IMR-90 (cell line): ENCODE measurements around the gene CDH1. TPM values are rescaled to one million over a fixed set of nuclear protein-coding genes. Genes with fewer than 3 reads are reported as not detected.

Experiments
- ATAC-seq: fragments of 200-7000 bp; cut with Tn5 transposase; 2 replicates; pipeline ENCODE4 v1.9.1; 2020; ENCODE audit warnings: low read depth, mild to moderate bottlenecking, moderate library complexity
- BruUV-seq: library from RNA; stranded (reverse); fragments of 400-500 nt; replicated peaks from 2 replicates; lab custom pipeline; 2021; lab: Mats Ljungman, UMichigan
- CTCF ChIA-PET: fragments of 300-600 bp; formaldehyde crosslinking; extraction: SDS; loops from one replicate; lab custom pipeline; 2021; ENCODE audit warnings: antibody characterized with exemption; lab: Yijun Ruan, JAX
- POLR2A ChIA-PET: fragments of 300-600 bp; sonication (Branson Sonifier 250); formaldehyde crosslinking; loops from one replicate; lab custom pipeline; 2022; ENCODE audit warnings: antibody characterized with exemption; ENCODE audit not compliant: unreplicated experiment; lab: Charles Lee
- DNase-seq: peaks from one replicate; pipeline ENCODE4 v3.0.0; 2013
- H2AFZ ChIP-seq: replicated peaks from 2 replicates; pipeline ENCODE3; 2013; ENCODE audit warnings: low read length, mild to moderate bottlenecking; ENCODE audit not compliant: poor library complexity
- H2AK5ac ChIP-seq: 2 replicates; pipeline ENCODE4 v1.6.1; 2013; ENCODE audit warnings: low read depth, low read length, inconsistent platforms
- H2AK9ac ChIP-seq: replicated peaks from 2 replicates; pipeline ENCODE3; 2013; ENCODE audit warnings: mild to moderate bottlenecking, low read depth, low read length, moderate library complexity; ENCODE audit not compliant: poor library complexity
- H2BK120ac ChIP-seq: 2 replicates; pipeline ENCODE4 v1.6.1; 2013; ENCODE audit warnings: low read depth, low read length, inconsistent platforms
- H2BK15ac ChIP-seq: 3 replicates; pipeline ENCODE4 v1.6.1; 2013; ENCODE audit warnings: low read depth, low read length, inconsistent platforms
- H2BK20ac ChIP-seq: 2 replicates; pipeline ENCODE4 v1.6.1; 2013; ENCODE audit warnings: low read depth, mild to moderate bottlenecking, inconsistent platforms, low read length, moderate library complexity
- H2BK5ac ChIP-seq: 2 replicates; pipeline ENCODE4 v1.6.1; 2013; ENCODE audit warnings: mild to moderate bottlenecking, low read depth, low read length, inconsistent platforms; ENCODE audit not compliant: poor library complexity, severe bottlenecking
- H3K14ac ChIP-seq: replicated peaks from 2 replicates; pipeline ENCODE4 v1.6.1; 2013; ENCODE audit warnings: low read depth, low read length, inconsistent platforms
- H3K18ac ChIP-seq: 2 replicates; pipeline ENCODE4 v1.6.1; 2013; ENCODE audit warnings: low read depth, low read length, control low read depth
- H3K23ac ChIP-seq: 2 replicates; pipeline ENCODE4 v1.6.1; 2013; ENCODE audit warnings: low read depth, low read length, inconsistent platforms
- H3K27ac ChIP-seq: 2 replicates; pipeline ENCODE4 v1.5.1; 2013; ENCODE audit warnings: mild to moderate bottlenecking, control low read depth, low read length; ENCODE audit not compliant: insufficient read depth
- H3K27me3 ChIP-seq: 2 replicates; pipeline ENCODE4 v1.6.1; 2013; ENCODE audit warnings: low read length; ENCODE audit not compliant: control insufficient read depth, insufficient read depth
- H3K36me3 ChIP-seq: 2 replicates; pipeline ENCODE4 v1.6.1; 2013; ENCODE audit warnings: low read length, mixed read lengths; ENCODE audit not compliant: control insufficient read depth, insufficient read depth
- H3K4ac ChIP-seq: 2 replicates; pipeline ENCODE4 v1.6.1; 2013; ENCODE audit warnings: low read depth, low read length, inconsistent platforms
- H3K4me1 ChIP-seq: 2 replicates; pipeline ENCODE4 v1.6.1; 2013; ENCODE audit warnings: low read length, mixed read lengths; ENCODE audit not compliant: control insufficient read depth, insufficient read depth
- H3K4me2 ChIP-seq: 2 replicates; pipeline ENCODE4 v1.6.1; 2013; ENCODE audit warnings: low read depth, mild to moderate bottlenecking, control low read depth, low read length, moderate library complexity
- H3K4me3 ChIP-seq: 2 replicates; pipeline ENCODE4 v1.5.1; 2013; ENCODE audit warnings: low read depth, mild to moderate bottlenecking, control low read depth, low read length, moderate library complexity; ENCODE audit not compliant: insufficient read depth
- H3K56ac ChIP-seq: 2 replicates; pipeline ENCODE4 v1.6.1; 2013; ENCODE audit warnings: low read length, inconsistent platforms; ENCODE audit not compliant: insufficient read depth; ENCODE audit errors: extremely low read depth
- H3K79me1 ChIP-seq, 2 experiments: 2 replicates each; pipeline ENCODE4 v1.6.1; 2013; ENCODE audit warnings: low read length in 2 of 2, inconsistent platforms in 1 of 2, low read depth in 1 of 2
- H3K9ac ChIP-seq: 2 replicates; pipeline ENCODE4 v1.6.1; 2013; ENCODE audit warnings: low read depth, low read length, control low read depth
- H3K9me1 ChIP-seq: 2 replicates; pipeline ENCODE4 v1.6.1; 2013; ENCODE audit warnings: low read length, inconsistent platforms; ENCODE audit not compliant: insufficient read depth
- H3K9me3 ChIP-seq: 2 replicates; pipeline ENCODE4 v1.6.1; 2013; ENCODE audit warnings: low read length; ENCODE audit not compliant: control insufficient read depth, insufficient read depth
- H4K20me1 ChIP-seq: 2 replicates; pipeline ENCODE4 v1.6.1; 2013; ENCODE audit warnings: low read length, inconsistent platforms; ENCODE audit not compliant: insufficient read depth
- H4K5ac ChIP-seq: 2 replicates; pipeline ENCODE4 v1.6.1; 2013; ENCODE audit warnings: mild to moderate bottlenecking, low read depth, low read length, control low read depth
- H4K8ac ChIP-seq, 2 experiments: 2 replicates each; pipeline ENCODE4 v1.6.1; 2013; ENCODE audit warnings: low read depth in 2 of 2, low read length in 2 of 2, control low read depth in 1 of 2, inconsistent platforms in 1 of 2
- H4K91ac ChIP-seq: 2 replicates; pipeline ENCODE4 v1.6.1; 2013; ENCODE audit warnings: low read depth, low read length, inconsistent platforms; ENCODE audit not compliant: insufficient read depth
- BHLHE40 ChIP-seq: fragments of 150-350 bp; IDR thresholded peaks from 2 replicates; pipeline ENCODE4 v1.6.1; 2016; ENCODE audit warnings: mild to moderate bottlenecking, low read depth, low read length
- CEBPB ChIP-seq: IDR thresholded peaks from 2 replicates; pipeline ENCODE4 v1.6.1; 2012; ENCODE audit warnings: low read depth, low read length, improper control_type of control experiment
- CHD1 ChIP-seq: IDR thresholded peaks from 2 replicates; pipeline ENCODE4 v1.6.1; 2012; ENCODE audit warnings: low read depth, low read length, improper control_type of control experiment
- FOS ChIP-seq: fragments of 150-350 bp; IDR thresholded peaks from 2 replicates; pipeline ENCODE4 v1.6.1; 2016; ENCODE audit warnings: low read depth, low read length
- MAFK ChIP-seq: IDR thresholded peaks from 2 replicates; pipeline ENCODE4 v1.6.1; 2012; ENCODE audit warnings: low read depth, low read length, improper control_type of control experiment
- MAZ ChIP-seq: IDR thresholded peaks from 2 replicates; pipeline ENCODE4 v1.6.1; 2012; ENCODE audit warnings: low read depth, mild to moderate bottlenecking, low read length, improper control_type of control experiment, moderate library complexity, borderline replicate concordance
- MXI1 ChIP-seq: IDR thresholded peaks from 2 replicates; pipeline ENCODE4 v1.6.1; 2012; ENCODE audit warnings: low read depth, mild to moderate bottlenecking, low read length, moderate library complexity, borderline replicate concordance
- NFE2L2 ChIP-seq: fragments of 150-350 bp; IDR thresholded peaks from 2 replicates; pipeline ENCODE4 v1.6.1; 2016; ENCODE audit warnings: low read depth, mild to moderate bottlenecking, low read length
- POLR2A ChIP-seq: IDR thresholded peaks from 2 replicates; pipeline ENCODE4 v1.6.1; 2012; ENCODE audit warnings: mild to moderate bottlenecking, low read depth, low read length
- RAD21 ChIP-seq: IDR thresholded peaks from 2 replicates; pipeline ENCODE4 v1.6.1; 2012; ENCODE audit warnings: low read length, improper control_type of control experiment
- RCOR1 ChIP-seq: IDR thresholded peaks from 2 replicates; pipeline ENCODE4 v1.6.1; 2012; ENCODE audit warnings: mild to moderate bottlenecking, low read length, improper control_type of control experiment; ENCODE audit not compliant: insufficient replicate concordance
- RFX5 ChIP-seq: IDR thresholded peaks from 2 replicates; pipeline ENCODE4 v1.8.0; 2012; ENCODE audit warnings: low read depth, mild to moderate bottlenecking, low read length, moderate library complexity
- SMC3 ChIP-seq: fragments of 150-350 bp; IDR thresholded peaks from 2 replicates; pipeline ENCODE4 v1.6.1; 2016; ENCODE audit warnings: low read depth, mild to moderate bottlenecking, antibody characterized with exemption, low read length, moderate library complexity
- WGBS, 2 experiments: methylation state at CpG; one replicate each; pipeline versions ENCODE4 v1.1.5 to v1.1.7; 2013; ENCODE audit warnings: missing lambda C conversion rate in 2 of 2; ENCODE audit not compliant: insufficient read length in 1 of 2; ENCODE audit errors: extremely low coverage in 2 of 2; 5-methylcytosine and 5-hydroxymethylcytosine counted together
- dilution Hi-C: fragments of 300-500 bp; cut with HindIII; formaldehyde crosslinking; loops from one replicate; pipeline ENCODE4 v1.14.3; 2018; ENCODE audit warnings: low sequenced_read_pairs; ENCODE audit not compliant: unreplicated experiment
- in situ Hi-C: fragments of 300-500 bp; cut with MboI; formaldehyde crosslinking; loops from 3 replicates; pipeline ENCODE4 v1.14.3; 2019; ENCODE audit warnings: low sequenced_read_pairs, inconsistent platforms, mixed read lengths
- intact Hi-C: fragments of 100-400 bp; cut with micrococcal nuclease; formaldehyde crosslinking; loops from 2 replicates; pipeline ENCODE4 v1.10.0; 2022
- polyA plus RNA-seq, 3 experiments: library from polyadenylated mRNA; depleted of rRNA; stranded (reverse); fragments of >200 nt; gene quantifications; 2 replicates each; pipeline ENCODE4 v1.2.3, GENCODE V29; 2012; ENCODE audit warnings: low replicate concordance in 1 of 3
- total RNA-seq: library from RNA; depleted of rRNA; stranded (reverse); fragments of >200 nt; gene quantifications from 2 replicates; pipeline ENCODE4 v1.2.3, GENCODE V29; 2012
- TF ChIP-seq, protein P1 (sequence below): fragments of 150-350 bp; IDR thresholded peaks from 2 replicates; pipeline ENCODE4 v1.6.1; 2016; ENCODE audit warnings: low read depth, mild to moderate bottlenecking, low read length, moderate library complexity, borderline replicate concordance
- TF ChIP-seq, protein P2 (sequence below): conservative IDR thresholded peaks from 2 replicates; pipeline ENCODE4 v1.5.1; 2012; ENCODE audit warnings: mild to moderate bottlenecking, low read depth, low read length, improper control_type of control experiment
- TF ChIP-seq, protein P3 (sequence below): fragments of 150-350 bp; IDR thresholded peaks from 2 replicates; pipeline ENCODE4 v1.6.1; 2017; ENCODE audit warnings: mild to moderate bottlenecking, antibody characterized with exemption, low read length, low read depth

The CDH1 gene
- total and polyA plus RNA-seq, 2 of the 4 experiments (the other 2 are of a cell fraction) = under 0.01 TPM; not detected in 1

DNA sequence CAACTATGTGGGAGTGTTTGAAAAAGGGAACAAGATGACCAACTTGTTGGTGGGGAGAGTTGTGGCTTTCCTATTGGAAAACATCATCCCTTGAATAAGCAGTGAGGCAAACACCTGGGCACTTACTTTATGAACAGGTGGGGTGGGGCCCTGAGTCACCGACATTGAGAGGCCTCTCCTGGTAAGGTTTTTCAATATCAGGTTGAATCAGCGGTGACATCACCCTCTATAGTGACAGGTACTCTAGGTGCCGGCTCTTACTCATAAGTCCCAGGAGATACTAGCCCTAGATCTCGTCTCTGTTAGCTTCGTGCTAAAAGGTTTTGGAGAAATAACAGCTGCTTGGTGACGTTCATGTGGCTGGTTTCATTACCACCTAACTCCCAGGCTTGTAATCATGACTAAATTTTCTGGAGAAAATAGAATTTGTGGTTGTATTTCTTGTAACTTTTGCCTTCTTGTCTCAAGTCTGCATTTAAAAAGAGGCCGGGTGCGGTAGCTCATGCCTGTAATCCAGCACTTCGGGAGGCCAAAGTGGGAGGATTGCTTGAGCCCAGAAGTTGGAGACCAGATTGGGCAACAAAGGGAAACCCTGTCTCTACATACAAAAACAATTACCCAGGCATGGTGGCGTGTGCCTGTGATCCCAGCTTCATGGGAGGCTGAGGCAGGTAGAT lies 19.3 kb downstream of the CDH1 start:
- no peaks in the 10 kb centered on the region for H3K9me1 ChIP-seq
- H3K4me2 ChIP-seq = no peak overlapping the region
- no peak overlapping the region for H4K5ac ChIP-seq
- WGBS, 2 experiments = no CpG with 5 or more reads among the region's 10 CpGs
- no peak overlapping the region for H2AK9ac ChIP-seq
- no peaks in the 10 kb centered on the region for H3K9me3 ChIP-seq
- dilution Hi-C loops (no loop called here), in situ Hi-C loops (no loop called here), intact Hi-C loops (no loop called here)
- ChIA-PET POLR2A (interaction anchor here (0.6 kb wide), 2 partner anchors 33 to 208 kb away, joined by 3 to 8 read pairs; no protein-coding TSS in a partner anchor), CTCF (no interaction called here)
- H2AK5ac ChIP-seq = no peak overlapping the region
- no peak overlapping the region for H4K8ac ChIP-seq
- H2BK120ac ChIP-seq = no peak overlapping the region
- H3K9ac ChIP-seq = no peak overlapping the region
- H3K18ac ChIP-seq = no peak overlapping the region
- no peak overlapping the region for H3K14ac ChIP-seq
- ATAC-seq (no peak), DNase-seq (no peak)
- H3K23ac ChIP-seq = no peak overlapping the region
- no TSS peak for BruUV-seq
- no peaks in the 10 kb centered on the region for H3K4me1 ChIP-seq
- no peaks in the 10 kb centered on the region for H4K20me1 ChIP-seq
- no peak overlapping the region for H3K27ac ChIP-seq
- H2AFZ ChIP-seq = no peak overlapping the region
- no peak overlapping the region for H2BK5ac ChIP-seq
- H2BK15ac ChIP-seq = no peak overlapping the region
- no peaks in the 10 kb centered on the region for H3K79me1 ChIP-seq
- H3K36me3 ChIP-seq = no peaks in the 10 kb centered on the region
- H3K27me3 ChIP-seq = peaks cover 4% of the 10 kb centered on the region; the same call in 1 of the 2 replicates
- H2BK20ac ChIP-seq = no peak overlapping the region
- H4K91ac ChIP-seq = no peak overlapping the region
- H3K4ac ChIP-seq = no peak overlapping the region
- H3K4me3 ChIP-seq = no peak overlapping the region
- H3K56ac ChIP-seq = no peak overlapping the region
- TF ChIP-seq SMC3 = no peak
- TF ChIP-seq CEBPB = no peak
- TF ChIP-seq BHLHE40 = no peak
- no peak for TF ChIP-seq FOS
- no peak for TF ChIP-seq RFX5
- TF ChIP-seq, protein P1, sequence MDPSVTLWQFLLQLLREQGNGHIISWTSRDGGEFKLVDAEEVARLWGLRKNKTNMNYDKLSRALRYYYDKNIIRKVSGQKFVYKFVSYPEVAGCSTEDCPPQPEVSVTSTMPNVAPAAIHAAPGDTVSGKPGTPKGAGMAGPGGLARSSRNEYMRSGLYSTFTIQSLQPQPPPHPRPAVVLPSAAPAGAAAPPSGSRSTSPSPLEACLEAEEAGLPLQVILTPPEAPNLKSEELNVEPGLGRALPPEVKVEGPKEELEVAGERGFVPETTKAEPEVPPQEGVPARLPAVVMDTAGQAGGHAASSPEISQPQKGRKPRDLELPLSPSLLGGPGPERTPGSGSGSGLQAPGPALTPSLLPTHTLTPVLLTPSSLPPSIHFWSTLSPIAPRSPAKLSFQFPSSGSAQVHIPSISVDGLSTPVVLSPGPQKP = no peak
- TF ChIP-seq MAZ = no peak
- no peak for TF ChIP-seq MXI1
- TF ChIP-seq, protein P2, sequence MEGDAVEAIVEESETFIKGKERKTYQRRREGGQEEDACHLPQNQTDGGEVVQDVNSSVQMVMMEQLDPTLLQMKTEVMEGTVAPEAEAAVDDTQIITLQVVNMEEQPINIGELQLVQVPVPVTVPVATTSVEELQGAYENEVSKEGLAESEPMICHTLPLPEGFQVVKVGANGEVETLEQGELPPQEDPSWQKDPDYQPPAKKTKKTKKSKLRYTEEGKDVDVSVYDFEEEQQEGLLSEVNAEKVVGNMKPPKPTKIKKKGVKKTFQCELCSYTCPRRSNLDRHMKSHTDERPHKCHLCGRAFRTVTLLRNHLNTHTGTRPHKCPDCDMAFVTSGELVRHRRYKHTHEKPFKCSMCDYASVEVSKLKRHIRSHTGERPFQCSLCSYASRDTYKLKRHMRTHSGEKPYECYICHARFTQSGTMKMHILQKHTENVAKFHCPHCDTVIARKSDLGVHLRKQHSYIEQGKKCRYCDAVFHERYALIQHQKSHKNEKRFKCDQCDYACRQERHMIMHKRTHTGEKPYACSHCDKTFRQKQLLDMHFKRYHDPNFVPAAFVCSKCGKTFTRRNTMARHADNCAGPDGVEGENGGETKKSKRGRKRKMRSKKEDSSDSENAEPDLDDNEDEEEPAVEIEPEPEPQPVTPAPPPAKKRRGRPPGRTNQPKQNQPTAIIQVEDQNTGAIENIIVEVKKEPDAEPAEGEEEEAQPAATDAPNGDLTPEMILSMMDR = no peak
- no peak for TF ChIP-seq RAD21
- TF ChIP-seq MAFK = no peak
- TF ChIP-seq NFE2L2 = no peak
- TF ChIP-seq RCOR1 = no peak
- no peak for TF ChIP-seq POLR2A
- TF ChIP-seq CHD1 = no peak
- TF ChIP-seq, protein P3, sequence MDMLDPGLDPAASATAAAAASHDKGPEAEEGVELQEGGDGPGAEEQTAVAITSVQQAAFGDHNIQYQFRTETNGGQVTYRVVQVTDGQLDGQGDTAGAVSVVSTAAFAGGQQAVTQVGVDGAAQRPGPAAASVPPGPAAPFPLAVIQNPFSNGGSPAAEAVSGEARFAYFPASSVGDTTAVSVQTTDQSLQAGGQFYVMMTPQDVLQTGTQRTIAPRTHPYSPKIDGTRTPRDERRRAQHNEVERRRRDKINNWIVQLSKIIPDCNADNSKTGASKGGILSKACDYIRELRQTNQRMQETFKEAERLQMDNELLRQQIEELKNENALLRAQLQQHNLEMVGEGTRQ = no peak
